GM23338 (cell line): ENCODE results near the gene NSUN3.

Source experiments
- CREB1 ChIP-seq: fragments of 250-450 bp; sonication (Bioruptor Pico); IDR thresholded peaks from 2 replicates; pipeline ENCODE4 v1.5.0; 2020; ENCODE audit warnings: low read depth, mild to moderate bottlenecking, moderate library complexity
- EZH2 ChIP-seq: fragments of 200-600 bp; sonication (generic); IDR thresholded peaks from one replicate; pipeline ENCODE4 v1.8.0; 2017; ENCODE audit warnings: antibody characterized with exemption, mild to moderate bottlenecking, low read depth; ENCODE audit not compliant: unreplicated experiment
- EZH2phosphoT487 ChIP-seq: fragments of 200-600 bp; sonication (generic); IDR thresholded peaks from one replicate; pipeline ENCODE4 v1.8.1; 2018; ENCODE audit warnings: antibody characterized with exemption; ENCODE audit not compliant: unreplicated experiment
- POLR2AphosphoS5 ChIP-seq: IDR thresholded peaks from 2 replicates; pipeline ENCODE4 v1.6.1; 2016; ENCODE audit warnings: antibody characterized with exemption, low read depth
- ZNF114 ChIP-seq: fragments of 250-450 bp; sonication (Bioruptor Pico); IDR thresholded peaks from 2 replicates; pipeline ENCODE4 v1.5.0; 2020; ENCODE audit warnings: mild to moderate bottlenecking, moderate library complexity
- TF ChIP-seq, protein P1 (sequence below), 2 experiments: fragments of 200-600 bp in 1 of 2; sonication (generic) in 1 of 2; conservative IDR thresholded peaks; 2 replicates each; pipeline versions ENCODE4 v1.5.1 to v1.6.1; 2016 to 2017; ENCODE audit warnings: antibody characterized with exemption in 2 of 2, low read depth in 2 of 2, mild to moderate bottlenecking in 2 of 2, moderate library complexity in 1 of 2
- TF ChIP-seq, protein P2 (sequence below): IDR thresholded peaks from one replicate; pipeline ENCODE4 v1.6.1; 2018; ENCODE audit warnings: antibody characterized with exemption; ENCODE audit not compliant: unreplicated experiment
- TF ChIP-seq, protein P3 (sequence below): IDR thresholded peaks from 2 replicates; pipeline ENCODE4 v1.6.1; 2016; ENCODE audit warnings: antibody characterized with exemption

DNA sequence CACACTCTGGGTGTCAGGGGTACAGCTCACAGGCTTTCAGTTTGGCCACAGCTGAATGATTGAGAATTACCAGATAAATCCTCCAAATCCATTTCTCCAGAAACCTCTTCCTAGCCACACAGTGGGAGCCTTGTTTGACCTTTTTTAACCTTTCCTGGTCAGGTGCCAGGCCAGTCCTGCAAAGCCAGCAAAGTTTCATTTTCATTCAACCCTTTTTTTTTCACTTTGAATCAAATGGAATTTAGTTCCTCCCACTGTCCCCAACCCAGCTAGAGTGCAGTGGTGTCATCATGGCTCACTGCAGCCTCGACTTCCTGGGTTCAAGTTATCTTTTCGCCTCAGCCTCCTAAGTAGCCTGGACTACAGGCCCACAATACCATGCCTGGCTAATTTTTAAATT is 67.8 kb downstream of the NSUN3 start:
- TF ChIP-seq, protein P1, sequence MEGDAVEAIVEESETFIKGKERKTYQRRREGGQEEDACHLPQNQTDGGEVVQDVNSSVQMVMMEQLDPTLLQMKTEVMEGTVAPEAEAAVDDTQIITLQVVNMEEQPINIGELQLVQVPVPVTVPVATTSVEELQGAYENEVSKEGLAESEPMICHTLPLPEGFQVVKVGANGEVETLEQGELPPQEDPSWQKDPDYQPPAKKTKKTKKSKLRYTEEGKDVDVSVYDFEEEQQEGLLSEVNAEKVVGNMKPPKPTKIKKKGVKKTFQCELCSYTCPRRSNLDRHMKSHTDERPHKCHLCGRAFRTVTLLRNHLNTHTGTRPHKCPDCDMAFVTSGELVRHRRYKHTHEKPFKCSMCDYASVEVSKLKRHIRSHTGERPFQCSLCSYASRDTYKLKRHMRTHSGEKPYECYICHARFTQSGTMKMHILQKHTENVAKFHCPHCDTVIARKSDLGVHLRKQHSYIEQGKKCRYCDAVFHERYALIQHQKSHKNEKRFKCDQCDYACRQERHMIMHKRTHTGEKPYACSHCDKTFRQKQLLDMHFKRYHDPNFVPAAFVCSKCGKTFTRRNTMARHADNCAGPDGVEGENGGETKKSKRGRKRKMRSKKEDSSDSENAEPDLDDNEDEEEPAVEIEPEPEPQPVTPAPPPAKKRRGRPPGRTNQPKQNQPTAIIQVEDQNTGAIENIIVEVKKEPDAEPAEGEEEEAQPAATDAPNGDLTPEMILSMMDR (conservative IDR thresholded peaks at IDR 0.05; ENCODE audit: low read depth in 2 of 2): no peak
- TF ChIP-seq CREB1: no peak
- no peak for TF ChIP-seq EZH2
- no peak for TF ChIP-seq ZNF114
- TF ChIP-seq POLR2AphosphoS5: no peak
- TF ChIP-seq, protein P2, sequence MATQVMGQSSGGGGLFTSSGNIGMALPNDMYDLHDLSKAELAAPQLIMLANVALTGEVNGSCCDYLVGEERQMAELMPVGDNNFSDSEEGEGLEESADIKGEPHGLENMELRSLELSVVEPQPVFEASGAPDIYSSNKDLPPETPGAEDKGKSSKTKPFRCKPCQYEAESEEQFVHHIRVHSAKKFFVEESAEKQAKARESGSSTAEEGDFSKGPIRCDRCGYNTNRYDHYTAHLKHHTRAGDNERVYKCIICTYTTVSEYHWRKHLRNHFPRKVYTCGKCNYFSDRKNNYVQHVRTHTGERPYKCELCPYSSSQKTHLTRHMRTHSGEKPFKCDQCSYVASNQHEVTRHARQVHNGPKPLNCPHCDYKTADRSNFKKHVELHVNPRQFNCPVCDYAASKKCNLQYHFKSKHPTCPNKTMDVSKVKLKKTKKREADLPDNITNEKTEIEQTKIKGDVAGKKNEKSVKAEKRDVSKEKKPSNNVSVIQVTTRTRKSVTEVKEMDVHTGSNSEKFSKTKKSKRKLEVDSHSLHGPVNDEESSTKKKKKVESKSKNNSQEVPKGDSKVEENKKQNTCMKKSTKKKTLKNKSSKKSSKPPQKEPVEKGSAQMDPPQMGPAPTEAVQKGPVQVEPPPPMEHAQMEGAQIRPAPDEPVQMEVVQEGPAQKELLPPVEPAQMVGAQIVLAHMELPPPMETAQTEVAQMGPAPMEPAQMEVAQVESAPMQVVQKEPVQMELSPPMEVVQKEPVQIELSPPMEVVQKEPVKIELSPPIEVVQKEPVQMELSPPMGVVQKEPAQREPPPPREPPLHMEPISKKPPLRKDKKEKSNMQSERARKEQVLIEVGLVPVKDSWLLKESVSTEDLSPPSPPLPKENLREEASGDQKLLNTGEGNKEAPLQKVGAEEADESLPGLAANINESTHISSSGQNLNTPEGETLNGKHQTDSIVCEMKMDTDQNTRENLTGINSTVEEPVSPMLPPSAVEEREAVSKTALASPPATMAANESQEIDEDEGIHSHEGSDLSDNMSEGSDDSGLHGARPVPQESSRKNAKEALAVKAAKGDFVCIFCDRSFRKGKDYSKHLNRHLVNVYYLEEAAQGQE: no peak
- TF ChIP-seq EZH2phosphoT487: no peak
- TF ChIP-seq, protein P3, sequence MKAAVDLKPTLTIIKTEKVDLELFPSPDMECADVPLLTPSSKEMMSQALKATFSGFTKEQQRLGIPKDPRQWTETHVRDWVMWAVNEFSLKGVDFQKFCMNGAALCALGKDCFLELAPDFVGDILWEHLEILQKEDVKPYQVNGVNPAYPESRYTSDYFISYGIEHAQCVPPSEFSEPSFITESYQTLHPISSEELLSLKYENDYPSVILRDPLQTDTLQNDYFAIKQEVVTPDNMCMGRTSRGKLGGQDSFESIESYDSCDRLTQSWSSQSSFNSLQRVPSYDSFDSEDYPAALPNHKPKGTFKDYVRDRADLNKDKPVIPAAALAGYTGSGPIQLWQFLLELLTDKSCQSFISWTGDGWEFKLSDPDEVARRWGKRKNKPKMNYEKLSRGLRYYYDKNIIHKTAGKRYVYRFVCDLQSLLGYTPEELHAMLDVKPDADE: no peak
